Lower leg skin (tissue), 4 donors: Measurements from ENCODE around the gene NFATC2IP. TPM values are rescaled to one million over a fixed set of nuclear protein-coding genes. Genes with fewer than 3 reads are reported as not detected.

Experiments used
- DNase-seq, 2 donors: peaks; one replicate each; pipeline ENCODE4 v3.0.0-alpha.2; 2019; ENCODE audit warnings: low spot score in 2 of 2
- H3K4me3 ChIP-seq: fragments of 200-600 bp; sonication (generic); 2 replicates; pipeline ENCODE4 v1.5.1; 2017; ENCODE audit warnings: mild to moderate bottlenecking, low read depth; ENCODE audit not compliant: poor library complexity, severe bottlenecking
- POLR2A ChIP-seq, 2 donors: fragments of 450-650 bp; IDR thresholded peaks; one replicate each; pipeline ENCODE4 v1.6.1; 2016 to 2017; ENCODE audit warnings: antibody characterized with exemption in 2 of 2, mild to moderate bottlenecking in 1 of 2, moderate library complexity in 1 of 2
- WGBS, 2 donors: methylation state at CpG; one replicate each; pipeline ENCODE4 v1.1.5; 2018; 5-methylcytosine and 5-hydroxymethylcytosine counted together
- intact Hi-C: fragments of 100-400 bp; cut with DNase I; formaldehyde crosslinking; loops from one replicate; pipeline ENCODE4 v1.15.0; 2023; ENCODE audit warnings: low total_unique reads
- total RNA-seq, 4 donors: library from RNA; depleted of rRNA; stranded (reverse); fragments of >200 nt; gene quantifications; one replicate each; pipeline ENCODE4 v1.1.0, GENCODE V29; 2016
- TF ChIP-seq, protein P1 (sequence below), 3 donors: fragments of 450-650 bp; IDR thresholded peaks; one replicate each; pipeline ENCODE4 v1.5.1; 2016; ENCODE audit warnings: antibody characterized with exemption in 3 of 3, mild to moderate bottlenecking in 3 of 3, moderate library complexity in 2 of 3

Gene NFATC2IP
- total RNA-seq, 4 donors from 2014 or later, result 22.0 to 32.8 (median 25.1) TPM

DNA sequence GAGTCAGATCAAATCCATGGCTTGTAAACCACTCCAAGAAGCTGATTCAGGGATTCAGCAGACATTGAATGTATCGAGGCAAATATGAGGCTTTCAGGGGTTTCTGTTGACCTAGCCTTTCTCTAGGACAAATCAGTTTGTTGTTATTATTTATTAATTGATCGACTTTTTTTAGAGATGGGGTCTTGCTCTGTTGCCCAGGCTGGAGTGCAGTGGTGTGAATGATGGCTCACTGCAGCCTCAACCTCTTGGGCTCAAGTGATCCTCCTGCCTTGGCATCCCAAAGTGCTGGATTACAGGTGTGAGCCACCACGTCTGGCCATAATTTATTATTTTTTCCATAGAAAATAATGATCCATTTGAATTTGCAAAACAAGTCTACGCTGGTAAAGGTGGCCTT is 61.1 kb downstream of the NFATC2IP start:
- no peak for DNase-seq
- no peak overlapping the region for H3K4me3 ChIP-seq
- WGBS, 2 donors, result 77 to 86% methylated on average over 4 of the region's 4 CpGs
- intact Hi-C loops, result no loop called here
- TF ChIP-seq POLR2A (IDR thresholded peaks at IDR 0.05), result no peak
- TF ChIP-seq, protein P1, sequence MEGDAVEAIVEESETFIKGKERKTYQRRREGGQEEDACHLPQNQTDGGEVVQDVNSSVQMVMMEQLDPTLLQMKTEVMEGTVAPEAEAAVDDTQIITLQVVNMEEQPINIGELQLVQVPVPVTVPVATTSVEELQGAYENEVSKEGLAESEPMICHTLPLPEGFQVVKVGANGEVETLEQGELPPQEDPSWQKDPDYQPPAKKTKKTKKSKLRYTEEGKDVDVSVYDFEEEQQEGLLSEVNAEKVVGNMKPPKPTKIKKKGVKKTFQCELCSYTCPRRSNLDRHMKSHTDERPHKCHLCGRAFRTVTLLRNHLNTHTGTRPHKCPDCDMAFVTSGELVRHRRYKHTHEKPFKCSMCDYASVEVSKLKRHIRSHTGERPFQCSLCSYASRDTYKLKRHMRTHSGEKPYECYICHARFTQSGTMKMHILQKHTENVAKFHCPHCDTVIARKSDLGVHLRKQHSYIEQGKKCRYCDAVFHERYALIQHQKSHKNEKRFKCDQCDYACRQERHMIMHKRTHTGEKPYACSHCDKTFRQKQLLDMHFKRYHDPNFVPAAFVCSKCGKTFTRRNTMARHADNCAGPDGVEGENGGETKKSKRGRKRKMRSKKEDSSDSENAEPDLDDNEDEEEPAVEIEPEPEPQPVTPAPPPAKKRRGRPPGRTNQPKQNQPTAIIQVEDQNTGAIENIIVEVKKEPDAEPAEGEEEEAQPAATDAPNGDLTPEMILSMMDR (IDR thresholded peaks at IDR 0.05), result no peak

DNA sequence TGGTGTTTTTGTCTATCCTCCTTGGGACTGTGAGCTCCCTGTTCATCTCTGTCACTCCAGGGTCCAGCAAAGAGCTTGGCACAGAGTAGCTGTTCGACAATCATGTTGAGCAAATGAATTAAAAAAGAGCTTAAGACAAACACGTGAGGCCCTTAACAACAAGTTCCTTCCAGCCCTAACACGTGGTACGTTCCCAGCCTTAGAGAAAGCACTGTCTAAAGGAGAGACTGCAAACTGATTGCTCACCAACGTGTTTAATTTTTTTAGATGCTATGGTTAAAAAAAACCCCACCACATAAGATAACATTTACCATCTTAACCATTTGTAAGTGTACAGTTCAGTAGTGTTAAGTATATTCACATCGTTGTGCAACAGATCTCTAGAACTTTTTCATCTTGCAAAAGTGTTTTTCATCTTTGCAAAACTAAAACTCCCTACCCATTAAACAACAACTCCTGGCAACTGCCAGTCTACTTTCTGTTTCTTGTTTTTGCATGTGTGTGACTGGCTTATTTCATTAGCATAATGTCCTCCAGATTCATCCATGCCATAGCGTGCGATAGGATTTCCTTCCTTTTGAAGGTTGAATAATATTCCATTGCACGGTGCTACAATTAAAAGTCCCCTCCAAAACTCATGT is 62.3 kb downstream of the NFATC2IP start:
- no peak overlapping the region for H3K4me3 ChIP-seq
- intact Hi-C loops, result no loop called here
- no peak for TF ChIP-seq POLR2A (IDR thresholded peaks at IDR 0.05)
- TF ChIP-seq, protein P1 (IDR thresholded peaks at IDR 0.05), result no peak
- 35 to 41% methylated on average over 9 of the region's 9 CpGs for WGBS, 2 donors
- DNase-seq, result no peak

DNA sequence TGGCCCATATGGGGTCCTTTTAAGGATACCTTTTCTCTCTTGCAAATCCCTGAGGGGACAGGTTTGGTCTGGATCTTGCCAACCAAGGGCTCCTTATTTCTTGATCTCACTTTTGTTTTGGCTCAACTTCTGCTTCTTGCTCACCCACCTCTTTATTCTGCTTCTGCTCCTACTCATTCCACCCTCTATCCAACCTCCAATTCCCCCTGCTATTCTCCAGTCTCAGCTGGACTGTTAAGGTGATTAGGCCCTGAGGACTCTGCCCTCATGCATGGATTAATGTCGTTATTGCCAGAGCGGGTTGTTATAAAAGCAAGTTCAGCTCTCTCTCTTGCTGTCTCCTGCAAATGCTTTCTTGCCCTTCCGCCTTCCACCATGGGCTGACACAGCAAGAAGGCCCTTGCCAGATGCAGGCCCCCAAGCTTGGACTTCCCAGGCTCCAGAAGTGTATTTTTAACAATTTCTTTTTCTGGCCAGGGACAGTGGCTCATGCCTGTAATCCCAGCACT is 63.9 kb downstream of the NFATC2IP start:
- intact Hi-C loops, result no loop called here
- no peak for TF ChIP-seq POLR2A (IDR thresholded peaks at IDR 0.05)
- TF ChIP-seq, protein P1 (IDR thresholded peaks at IDR 0.05), result no peak
- no peak overlapping the region for H3K4me3 ChIP-seq
- 90 to 93% methylated on average over 3 of the region's 3 CpGs for WGBS, 2 donors
- DNase-seq, result no peak

Other genes with a start within 250 kb of the NFATC2IP start
- 100 to 1,000 TPM; 188 to 390 (median 282) TPM for gene EIF3C, start 239.5 kb upstream of the NFATC2IP start, total RNA-seq
- gene NPIPB9, start 199.2 kb upstream of the NFATC2IP start, total RNA-seq, result 1 to 10 TPM in 3 of 4 donors, under 1 TPM in 1; 0.93 to 4.6 (median 2.8) TPM
- gene ATXN2L, start 127.9 kb upstream of the NFATC2IP start, total RNA-seq, result 100 to 1,000 TPM in 1 of 4 donors, 10 to 100 TPM in 3; 54.8 to 152 (median 66.5) TPM
- 100 to 1,000 TPM; 103 to 121 (median 110) TPM for gene TUFM, start 104.6 kb upstream of the NFATC2IP start, total RNA-seq
- 10 to 100 TPM; 21.7 to 40.0 (median 30.6) TPM for gene SH2B1, start 87.1 kb upstream of the NFATC2IP start, total RNA-seq
- under 1 TPM; 0.07 to 0.46 (median 0.21) TPM for gene ATP2A1, start 72.4 kb upstream of the NFATC2IP start, total RNA-seq
- 100 to 1,000 TPM in 2 of 4 donors, 10 to 100 TPM in 2; 80.7 to 124 (median 94.9) TPM for gene RABEP2, start 25.7 kb upstream of the NFATC2IP start, total RNA-seq
- gene CD19, start 19.0 kb upstream of the NFATC2IP start, total RNA-seq, result 1 to 10 TPM in 1 of 4 donors, under 1 TPM in 1, not detected in 2; 0.26 to 1.1 TPM
- gene SPNS1, start 23.8 kb downstream of the NFATC2IP start, total RNA-seq, result 10 to 100 TPM; 24.2 to 34.6 (median 34.0) TPM
- 1 to 10 TPM in 3 of 4 donors, under 1 TPM in 1; 0.88 to 9.0 (median 3.3) TPM for gene LAT, start 34.1 kb downstream of the NFATC2IP start, total RNA-seq